HuH-7.5 (cell line): ENCODE measurements around the gene C19orf25.

Experiments used
- DNase-seq: peaks from one replicate; pipeline ENCODE4 v3.0.0; 2011; ENCODE audit warnings: low spot score

C19orf25 gene

DNA sequence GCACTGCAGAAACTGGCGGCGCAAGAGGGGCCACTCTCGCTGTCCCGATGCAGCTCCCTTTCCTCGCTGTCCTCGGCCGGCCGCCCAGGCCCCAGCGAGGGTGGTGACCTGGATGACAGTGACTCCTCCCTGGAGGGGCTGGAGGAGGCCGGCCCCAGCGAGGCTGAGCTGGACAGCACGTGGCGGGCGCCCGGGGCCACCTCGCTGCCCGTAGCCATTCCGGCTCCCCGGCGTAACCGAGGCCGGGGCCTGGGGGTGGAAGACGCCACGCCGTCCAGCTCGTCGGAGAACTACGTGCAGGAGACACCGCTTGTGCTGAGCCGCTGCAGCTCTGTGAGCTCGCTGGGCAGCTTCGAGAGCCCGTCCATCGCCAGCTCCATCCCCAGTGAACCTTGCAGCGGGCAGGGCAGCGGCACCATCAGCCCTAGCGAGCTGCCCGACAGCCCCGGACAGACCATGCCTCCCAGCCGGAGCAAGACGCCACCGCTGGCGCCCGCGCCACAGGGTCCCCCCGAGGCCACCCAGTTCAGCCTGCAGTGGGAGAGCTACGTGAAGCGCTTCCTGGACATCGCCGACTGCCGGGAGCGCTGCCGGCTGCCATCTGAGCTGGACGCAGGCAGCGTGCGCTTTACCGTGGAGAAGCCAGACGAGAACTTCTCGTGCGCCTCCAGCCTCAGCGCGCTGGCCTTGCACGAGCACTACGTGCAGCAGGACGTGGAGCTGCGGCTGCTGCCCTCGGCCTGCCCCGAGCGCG lies 12.4 kb downstream of the C19orf25 start:
- DNase-seq: no peak

DNA sequence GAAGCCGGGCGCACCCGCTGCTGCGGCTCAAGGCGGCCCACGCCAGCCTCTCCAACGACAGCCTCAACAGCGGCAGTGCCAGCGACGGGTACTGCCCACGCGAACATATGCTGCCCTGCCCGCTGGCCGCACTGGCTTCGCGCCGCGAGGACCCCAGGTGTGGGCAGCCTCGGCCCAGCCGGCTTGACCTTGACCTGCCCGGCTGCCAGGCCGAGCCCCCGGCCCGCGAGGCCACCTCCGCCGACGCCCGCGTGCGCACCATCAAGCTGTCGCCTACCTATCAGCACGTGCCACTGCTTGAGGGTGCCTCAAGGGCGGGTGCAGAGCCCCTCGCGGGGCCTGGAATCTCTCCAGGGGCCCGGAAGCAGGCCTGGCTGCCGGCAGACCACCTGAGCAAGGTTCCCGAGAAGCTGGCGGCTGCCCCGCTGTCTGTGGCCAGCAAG lies 13.0 kb downstream of the C19orf25 start:
- DNase-seq: no peak

DNA sequence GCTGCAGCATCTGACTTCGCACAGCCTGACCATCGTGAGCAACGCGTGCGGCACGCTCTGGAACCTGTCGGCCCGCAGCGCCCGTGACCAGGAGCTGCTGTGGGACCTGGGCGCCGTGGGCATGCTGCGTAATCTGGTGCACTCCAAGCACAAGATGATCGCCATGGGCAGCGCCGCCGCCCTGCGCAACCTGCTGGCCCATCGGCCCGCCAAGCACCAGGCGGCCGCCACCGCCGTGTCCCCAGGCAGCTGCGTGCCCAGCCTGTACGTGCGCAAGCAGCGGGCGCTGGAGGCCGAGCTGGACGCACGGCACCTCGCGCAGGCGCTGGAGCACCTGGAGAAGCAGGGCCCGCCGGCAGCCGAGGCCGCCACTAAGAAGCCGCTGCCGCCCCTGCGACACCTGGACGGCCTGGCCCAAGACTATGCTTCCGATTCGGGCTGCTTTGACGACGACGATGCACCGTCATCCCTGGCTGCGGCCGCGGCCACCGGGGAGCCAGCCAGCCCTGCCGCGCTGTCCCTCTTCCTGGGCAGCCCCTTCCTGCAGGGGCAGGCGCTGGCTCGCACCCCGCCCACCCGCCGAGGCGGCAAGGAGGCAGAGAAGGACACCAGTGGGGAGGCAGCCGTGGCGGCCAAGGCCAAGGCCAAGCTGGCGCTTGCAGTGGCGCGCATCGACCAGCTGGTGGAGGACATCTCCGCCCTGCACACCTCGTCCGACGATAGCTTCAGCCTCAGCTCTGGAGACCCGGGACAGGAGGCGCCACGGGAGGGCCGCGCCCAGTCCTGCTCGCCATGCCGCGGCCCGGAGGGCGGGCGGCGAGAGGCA lies 13.6 kb downstream of the C19orf25 start:
- DNase-seq: peak; percentile 90

DNA sequence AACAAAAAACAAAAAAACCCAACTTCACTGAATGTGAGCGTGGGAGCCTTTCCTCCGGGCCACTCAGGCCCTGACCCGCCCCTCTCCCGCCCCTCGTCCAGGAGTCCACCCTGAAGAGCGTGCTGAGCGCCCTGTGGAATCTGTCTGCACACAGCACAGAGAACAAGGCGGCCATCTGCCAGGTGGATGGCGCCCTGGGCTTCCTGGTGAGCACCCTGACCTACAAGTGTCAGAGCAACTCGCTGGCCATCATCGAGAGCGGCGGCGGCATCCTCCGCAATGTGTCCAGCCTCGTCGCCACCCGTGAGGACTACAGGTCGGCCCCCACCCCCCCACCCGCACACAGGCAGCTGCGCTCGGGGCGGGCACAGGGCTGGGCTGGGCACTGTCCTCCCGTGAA lies 17.2 kb downstream of the C19orf25 start:
- no peak for DNase-seq

DNA sequence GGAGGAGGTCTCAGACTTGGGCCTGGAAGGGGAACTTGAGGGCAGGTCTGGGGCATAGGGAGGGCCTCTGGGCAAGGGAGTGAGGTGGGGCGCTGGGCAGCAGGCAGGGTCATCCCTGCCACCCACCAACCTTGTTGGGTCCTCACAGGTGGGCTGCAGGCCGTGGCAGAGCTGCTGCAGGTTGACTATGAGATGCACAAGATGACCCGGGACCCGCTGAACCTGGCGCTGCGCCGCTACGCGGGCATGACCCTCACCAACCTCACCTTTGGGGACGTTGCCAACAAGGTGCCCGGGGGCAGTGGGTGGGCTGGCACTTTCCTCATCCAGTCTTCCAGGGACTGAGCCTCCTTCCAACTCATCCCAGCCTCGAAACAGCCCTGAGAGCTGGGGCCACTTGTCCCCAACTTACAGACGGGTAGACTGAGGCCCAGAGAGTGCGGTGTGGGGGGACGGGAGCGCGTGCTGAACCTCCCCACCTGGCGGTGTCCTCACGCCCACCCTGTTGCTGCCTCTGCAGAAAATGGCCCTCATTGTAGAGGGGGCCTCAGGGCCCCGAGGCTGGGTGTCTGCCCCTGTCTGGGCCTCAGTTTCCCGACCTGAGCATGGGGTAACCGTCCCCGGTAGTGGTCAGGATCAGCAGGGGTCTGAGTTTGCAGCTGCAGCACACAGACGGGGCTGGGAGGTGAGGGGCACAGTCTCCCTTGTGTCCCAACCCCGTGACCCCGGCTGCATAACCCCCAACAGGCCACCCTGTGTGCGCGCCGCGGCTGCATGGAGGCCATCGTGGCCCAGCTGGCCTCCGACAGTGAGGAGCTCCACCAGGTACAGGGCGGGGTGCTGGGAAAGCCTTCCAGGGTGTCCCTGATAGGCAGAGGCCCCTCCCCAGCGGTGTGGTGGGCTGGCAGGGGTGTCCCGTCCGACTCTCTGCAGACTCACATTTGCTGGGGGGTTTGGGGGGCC lies 18.7 kb downstream of the C19orf25 start:
- DNase-seq: no peak

DNA sequence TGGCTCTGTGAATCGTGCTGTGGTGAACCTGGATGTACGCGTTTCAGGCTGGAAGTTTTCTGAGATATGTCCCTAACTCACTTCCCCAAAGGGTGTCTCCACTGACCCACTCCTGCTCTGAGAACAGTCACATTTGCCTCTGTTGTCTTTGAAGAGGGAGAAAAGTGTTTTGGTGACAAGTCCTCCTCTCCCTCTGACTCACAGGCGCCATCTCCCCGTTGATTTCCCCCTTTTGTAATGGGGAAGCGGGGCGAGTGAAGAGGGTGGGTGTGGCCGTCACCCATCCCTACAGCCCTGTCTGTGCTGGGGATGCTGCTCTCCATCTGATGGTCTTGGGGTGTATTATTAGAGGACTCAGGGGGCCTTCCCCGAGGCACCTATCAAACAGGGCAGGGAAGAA lies 19.5 kb downstream of the C19orf25 start:
- DNase-seq: no peak

DNA sequence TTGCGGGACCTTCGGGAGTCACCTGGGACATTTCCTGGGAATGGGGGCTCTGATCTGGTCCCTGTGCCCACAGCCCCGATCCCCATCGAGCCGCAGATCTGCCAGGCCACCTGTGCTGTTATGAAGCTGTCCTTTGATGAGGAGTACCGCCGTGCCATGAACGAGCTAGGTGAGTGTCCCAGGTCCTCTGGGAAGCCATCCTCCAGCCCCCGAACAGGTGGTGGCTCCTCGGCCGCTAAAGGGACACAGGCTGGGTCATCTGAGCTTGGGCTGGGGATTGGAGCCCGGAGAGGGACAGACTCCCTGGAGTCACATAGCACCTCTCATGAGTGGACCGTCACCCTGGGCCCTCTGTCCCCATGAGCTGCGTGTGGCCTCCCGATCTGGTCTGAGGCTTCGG lies 21.1 kb downstream of the C19orf25 start:
- DNase-seq: no peak

DNA sequence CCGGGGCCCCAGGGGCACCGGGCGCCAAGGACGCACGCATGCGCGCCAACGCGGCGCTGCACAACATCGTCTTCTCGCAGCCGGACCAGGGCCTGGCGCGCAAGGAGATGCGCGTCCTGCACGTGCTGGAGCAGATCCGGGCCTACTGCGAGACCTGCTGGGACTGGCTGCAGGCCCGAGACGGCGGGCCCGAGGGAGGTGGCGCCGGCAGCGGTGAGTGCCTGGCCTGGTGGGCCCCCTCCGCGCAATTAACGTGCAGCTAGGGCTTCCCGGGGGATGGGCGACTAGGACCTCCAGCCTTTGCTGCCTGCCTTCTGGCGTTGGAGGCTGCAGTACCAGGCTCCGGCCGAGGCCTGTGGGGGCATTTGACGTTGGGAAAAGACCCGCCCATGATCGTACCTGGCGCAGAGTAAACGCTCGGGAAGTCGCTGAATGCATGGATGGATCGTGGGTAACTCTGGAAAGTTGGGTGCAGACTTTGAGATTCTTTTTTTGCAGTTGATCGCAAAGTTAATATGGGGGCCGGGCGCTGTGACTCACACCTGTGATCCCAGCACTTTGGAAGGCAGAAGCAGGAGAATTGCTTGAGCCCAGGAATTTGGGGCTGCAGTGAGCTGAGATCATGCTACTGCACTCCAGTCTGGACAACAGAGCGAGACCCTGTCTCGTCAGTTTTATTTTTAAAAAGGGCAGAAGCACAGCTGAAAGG lies 21.8 kb downstream of the C19orf25 start:
- no peak for DNase-seq

DNA sequence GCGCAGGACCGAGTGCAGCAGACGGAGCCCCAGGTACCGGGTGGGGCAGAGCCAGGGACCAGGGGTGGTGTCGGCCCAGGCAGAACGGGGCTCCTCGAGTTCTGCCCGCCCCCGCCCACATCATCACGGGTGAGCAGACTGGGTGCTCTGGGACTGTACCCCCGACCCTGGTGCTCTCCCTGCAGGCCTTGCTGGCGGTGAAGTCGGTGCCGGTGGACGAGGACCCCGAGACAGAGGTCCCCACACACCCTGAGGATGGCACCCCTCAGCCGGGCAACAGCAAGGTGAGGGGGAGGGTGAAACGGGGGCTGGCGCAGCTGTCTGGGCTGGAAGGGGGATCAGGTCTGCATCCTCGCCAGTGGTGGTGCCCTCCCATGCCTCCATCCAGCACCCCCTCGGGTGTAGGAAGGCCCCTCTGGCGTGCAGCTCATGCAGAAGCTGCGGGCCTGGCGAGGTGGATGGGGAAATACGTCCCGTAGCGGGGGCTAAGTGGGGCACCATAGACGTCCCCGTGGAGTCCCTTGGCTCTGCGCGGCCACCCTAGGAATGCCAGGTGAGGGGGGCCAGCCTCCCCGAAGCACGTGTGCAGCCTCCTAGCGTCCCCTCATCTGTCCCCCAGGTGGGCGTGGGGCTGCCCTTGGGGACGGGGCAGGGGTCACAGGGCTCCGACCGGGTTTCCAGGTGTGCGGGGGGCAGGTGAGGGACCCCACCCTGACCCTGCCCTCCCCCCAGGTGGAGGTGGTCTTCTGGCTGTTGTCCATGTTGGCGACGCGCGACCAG lies 22.7 kb downstream of the C19orf25 start:
- no peak for DNase-seq

DNA sequence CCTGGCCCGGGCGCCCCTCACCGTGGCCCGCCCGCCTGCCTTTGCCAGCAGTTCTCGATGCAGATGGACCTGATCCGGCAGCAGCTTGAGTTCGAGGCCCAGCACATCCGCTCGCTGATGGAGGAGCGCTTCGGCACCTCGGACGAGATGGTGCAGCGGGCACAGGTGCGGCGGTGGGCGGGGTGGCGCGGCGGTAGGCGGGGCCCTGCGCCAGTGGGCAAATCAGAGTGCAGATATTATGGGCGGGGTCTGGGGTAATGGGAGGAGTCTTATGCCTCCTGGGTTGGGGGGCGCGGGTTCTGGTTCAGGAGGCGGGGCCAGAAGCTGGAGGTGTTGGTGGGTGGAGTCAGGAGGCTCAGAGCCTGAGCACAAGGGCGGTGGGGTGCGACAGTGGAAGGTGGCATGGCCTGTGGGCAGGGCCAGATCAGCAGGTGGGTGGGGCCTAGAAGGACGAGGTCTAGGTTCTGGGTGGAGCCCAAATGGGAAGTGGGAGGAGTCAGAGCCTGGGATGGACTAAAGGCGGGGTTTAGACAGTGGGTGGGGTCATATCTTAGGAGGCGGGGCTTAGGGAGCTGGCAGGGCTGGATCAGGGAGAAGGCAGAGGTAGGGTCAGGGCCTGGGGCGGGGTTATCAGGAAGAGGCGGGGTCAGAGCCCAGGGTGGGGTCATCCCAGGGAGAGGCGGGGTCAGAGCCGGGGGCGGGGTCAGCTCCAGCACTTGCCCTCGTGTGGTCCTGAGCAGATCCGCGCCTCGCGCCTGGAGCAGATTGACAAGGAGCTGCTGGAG lies 23.5 kb downstream of the C19orf25 start:
- DNase-seq: peak; percentile 77

DNA sequence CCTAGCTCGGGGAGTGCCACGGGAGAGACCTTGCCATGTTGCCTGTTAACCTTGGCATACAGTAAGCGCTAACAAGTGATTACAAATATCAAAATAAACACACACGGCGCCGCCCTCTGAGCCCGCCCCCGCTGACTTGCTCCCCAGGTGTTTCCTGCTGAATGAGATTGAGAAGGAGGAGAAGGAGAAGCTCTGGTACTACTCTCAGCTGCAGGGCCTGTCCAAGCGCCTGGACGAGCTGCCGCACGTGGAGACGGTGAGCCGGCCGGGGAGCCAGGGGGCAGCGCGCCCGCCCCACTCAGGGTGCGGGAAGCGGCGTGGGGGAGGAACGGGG lies 24.0 kb downstream of the C19orf25 start:
- DNase-seq: no peak

DNA sequence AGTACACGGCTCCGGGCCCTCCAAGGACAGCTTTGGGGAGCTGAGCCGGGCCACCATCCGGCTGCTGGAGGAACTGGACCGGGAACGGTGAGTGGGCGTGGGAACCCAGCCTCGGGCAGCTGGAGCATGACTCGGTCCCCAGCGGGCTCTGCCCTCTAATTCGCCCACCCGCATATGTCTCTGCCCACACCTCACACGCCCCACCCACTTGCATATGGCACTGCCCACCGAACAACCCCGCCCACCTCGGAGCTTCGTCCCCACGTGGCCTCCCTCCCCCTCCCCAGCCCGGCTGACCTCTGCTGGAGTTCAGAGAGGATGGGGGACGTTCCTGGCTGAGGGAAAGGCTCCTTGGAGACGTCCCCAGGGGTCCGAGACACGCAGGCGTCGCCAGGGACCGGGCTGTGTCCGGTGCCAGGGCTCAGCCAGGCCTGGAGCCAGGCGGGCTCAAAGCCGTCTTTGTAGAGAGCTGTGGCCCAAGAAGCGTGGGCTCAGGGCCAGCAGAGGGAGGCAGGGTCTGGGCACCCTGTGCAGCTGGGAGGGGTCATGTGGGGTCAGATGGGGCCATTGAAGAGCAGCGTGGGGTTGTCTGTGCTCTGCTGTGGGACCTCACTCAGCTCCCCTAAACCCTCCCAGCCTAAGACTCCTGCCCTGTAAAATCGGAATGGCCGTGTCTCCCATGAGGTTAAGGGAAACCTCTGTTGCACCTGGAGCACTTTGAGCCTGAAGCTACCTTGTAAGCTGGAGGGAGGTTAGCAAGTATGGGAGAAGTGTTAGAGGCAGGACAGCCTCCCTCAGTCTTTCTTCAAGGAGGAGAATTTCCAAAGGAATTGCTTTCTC lies 25.3 kb downstream of the C19orf25 start:
- DNase-seq: no peak

DNA sequence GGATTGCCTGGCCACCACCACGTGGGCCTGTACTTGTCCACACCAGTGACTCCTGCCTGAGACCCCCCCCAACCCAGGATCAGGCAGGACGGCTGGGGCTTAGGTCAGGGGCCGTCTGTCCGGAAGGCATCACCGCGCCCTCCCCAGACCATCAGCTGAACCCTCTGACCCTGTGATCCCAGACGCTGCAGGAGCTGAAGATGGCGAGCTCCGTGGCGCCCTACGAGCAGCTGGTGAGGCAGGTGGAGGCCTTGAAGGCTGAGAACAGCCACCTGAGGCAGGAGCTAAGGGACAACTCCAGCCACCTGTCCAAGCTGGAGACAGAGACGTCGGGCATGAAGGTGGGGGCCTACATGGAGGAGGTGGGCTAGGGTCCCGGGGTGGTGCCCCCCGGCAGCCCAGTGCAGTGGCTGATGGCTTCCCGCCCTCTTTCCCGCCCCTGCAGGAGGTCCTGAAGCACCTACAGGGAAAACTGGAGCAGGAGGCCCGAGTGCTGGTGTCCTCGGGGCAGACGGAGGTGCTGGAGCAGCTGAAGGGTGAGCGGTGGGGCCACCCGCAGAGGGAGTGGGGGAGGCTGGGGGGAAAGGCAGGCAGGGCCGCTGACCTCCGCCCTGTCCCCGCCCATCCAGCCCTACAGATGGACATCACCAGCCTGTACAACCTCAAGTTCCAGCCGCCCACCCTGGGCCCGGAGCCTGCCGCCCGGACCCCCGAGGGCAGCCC lies 26.1 kb downstream of the C19orf25 start:
- no peak for DNase-seq

DNA sequence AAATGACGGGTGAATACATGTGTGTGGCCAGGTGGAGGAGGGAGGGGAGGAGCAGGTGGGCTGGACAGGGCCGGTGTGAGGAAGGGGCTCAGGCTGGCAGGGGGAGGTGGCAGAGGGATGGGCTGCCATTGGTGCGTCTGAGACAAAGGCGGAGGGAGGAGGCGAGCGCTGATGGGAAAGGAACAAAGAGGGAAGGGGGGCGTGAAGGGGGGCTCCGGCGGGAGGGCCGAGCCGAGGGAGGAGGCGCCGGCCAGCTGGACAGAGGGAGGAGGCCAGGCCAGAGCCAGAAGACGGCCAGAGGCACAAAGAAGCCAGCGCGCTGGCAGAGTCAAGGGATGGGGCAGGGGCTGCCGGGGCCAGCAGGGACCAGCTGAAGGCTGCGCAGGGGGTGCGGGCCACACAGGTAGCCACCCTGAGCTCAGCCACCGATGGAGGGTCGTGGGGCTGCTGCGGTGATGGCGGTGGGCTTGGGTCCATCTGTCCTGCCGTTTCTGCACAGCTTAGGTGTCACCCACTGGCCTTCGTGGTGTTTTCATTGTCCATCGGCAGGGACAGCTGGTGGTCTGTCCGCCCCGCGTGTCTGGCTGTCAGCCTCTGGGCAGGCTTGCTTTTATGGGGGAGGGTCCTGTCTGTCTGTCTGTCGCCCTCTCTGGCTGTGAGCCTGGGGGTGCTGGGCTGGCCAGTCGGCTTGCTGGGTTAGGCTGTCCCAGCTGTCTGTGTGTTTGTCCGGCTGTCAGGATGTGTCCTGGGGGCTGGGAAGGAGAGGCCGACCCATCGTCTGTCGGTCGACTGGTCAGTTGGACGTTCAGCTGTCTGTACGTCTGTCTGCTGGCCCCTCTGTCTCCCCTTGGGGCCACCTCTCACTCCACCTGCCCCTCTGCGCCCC lies 26.9 kb downstream of the C19orf25 start:
- DNase-seq: no peak

DNA sequence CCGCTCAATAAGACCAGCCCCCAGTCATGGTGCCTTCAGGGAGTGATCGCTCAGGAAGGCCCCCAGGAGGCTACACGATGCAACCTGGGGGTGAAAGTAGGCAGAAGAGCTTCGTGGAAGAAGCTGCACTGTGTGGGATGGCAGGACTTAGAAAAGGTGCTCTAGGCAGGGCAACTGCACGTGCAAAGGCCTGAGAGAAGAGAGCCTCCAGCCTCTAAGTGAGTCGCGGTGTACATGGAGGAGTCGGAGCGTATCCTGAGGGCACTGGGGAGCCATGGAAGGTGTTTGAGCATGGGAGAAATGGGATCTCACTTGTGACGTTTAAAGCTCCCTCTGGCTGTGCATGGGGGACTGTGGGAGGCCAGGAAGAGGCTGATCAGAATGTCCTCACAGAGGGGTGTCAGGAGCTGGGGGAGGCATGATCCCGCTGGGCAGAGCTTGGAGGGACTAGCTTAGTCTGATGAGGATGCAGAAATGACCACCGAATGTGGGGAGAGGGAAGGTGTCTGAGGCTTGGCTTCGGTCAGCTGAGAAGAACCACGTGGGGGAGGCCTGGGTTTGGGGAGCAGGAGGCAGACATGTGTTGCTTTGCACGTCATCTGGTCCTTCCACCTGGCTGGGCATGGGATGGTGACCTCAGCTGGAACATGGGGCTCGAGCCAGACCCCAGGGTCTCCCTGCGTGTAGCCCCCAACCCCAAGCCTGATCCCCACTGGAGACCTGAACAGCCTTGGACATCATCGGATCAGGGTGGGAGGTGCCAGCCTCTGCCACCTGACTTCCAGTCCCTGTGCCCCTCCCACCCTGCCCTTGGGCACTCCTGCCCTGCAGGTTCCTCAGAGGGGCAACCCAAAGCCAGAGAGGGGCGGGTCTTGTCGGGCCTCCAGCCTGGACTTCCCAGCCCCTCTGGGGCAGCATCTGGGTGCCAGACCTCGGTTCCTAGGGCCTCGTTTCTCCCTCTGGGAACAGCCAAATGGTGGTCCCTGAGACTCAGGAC lies 28.0 kb downstream of the C19orf25 start:
- DNase-seq: no peak
